Cardiac muscle cell (in vitro differentiated cells and primary cell): Measurements from ENCODE around the gene OBP2B. TPM values are rescaled to one million over a fixed set of nuclear protein-coding genes. Genes with fewer than 3 reads are reported as not detected.
"Not testable (repeated sequence)": the region's sequence is repeated elsewhere in the genome, so short reads cannot be mapped to it uniquely, and the experiment has no call there.

Experiments used
- DNase-seq, 2 donors: peaks; one replicate each; pipeline versions ENCODE4 v3.0.0 to v3.0.0-alpha.2; 2010 to 2017; ENCODE audit warnings: low read depth in 1 of 2, low spot score in 1 of 2
- H3K27ac ChIP-seq: fragments of 200-600 bp; sonication (generic); 2 replicates; pipeline ENCODE4 v1.5.1; 2016
- H3K27me3 ChIP-seq: fragments of 200-600 bp; sonication (generic); 2 replicates; pipeline ENCODE4 v1.6.0; 2016; ENCODE audit warnings: control low read depth
- H3K36me3 ChIP-seq: fragments of 200-600 bp; sonication (generic); 2 replicates; pipeline ENCODE4 v1.5.1; 2016; ENCODE audit warnings: control low read depth
- H3K4me1 ChIP-seq: fragments of 200-600 bp; sonication (generic); 2 replicates; pipeline ENCODE4 v1.8.1; 2017; ENCODE audit warnings: low read depth, mild to moderate bottlenecking, mixed run types
- H3K4me3 ChIP-seq: fragments of 200-600 bp; sonication (generic); 2 replicates; pipeline ENCODE4 v1.5.1; 2016; ENCODE audit warnings: mild to moderate bottlenecking
- H3K9me3 ChIP-seq: fragments of 200-600 bp; sonication (generic); 2 replicates; pipeline ENCODE4 v1.5.1; 2017; ENCODE audit warnings: low read depth, mild to moderate bottlenecking, control low read depth
- CTCF ChIP-seq: IDR thresholded peaks from 2 replicates; pipeline ENCODE4 v1.5.1; 2012; ENCODE audit warnings: low read depth, mild to moderate bottlenecking, low read length
- polyA plus RNA-seq: library from polyadenylated mRNA; unstranded; fragments of >200 nt; fragmentation: Nextera tagmentation; extraction: Ambion mirVana; gene quantifications from 2 replicates; pipeline ENCODE4 v1.2.1, GENCODE V29; 2016
- total RNA-seq: library from RNA; depleted of rRNA; stranded (reverse); fragments of >200 nt; gene quantifications from 2 replicates; pipeline ENCODE4 v1.2.3, GENCODE V29; 2016

OBP2B gene
- total and polyA plus RNA-seq, 2 experiments from 2014 or later: 0.35 TPM; not detected in 1

- Histone ChIP-seq H3K36me3 (no peaks in the 10 kb centered on the region), H3K4me1 (no peaks in the 10 kb centered on the region), H3K27me3 (no peaks in the 10 kb centered on the region), H3K9me3 (no peaks in the 10 kb centered on the region), H3K4me3 (peak overlapping the region; percentile 24), H3K27ac (peak overlapping the region; percentile 79)
- peak; percentile 90 to 94 for DNase-seq
- no peak for TF ChIP-seq CTCF
Measured at GRCh38 chr9:133238272-133238850, 29.3 kb upstream of the OBP2B start.

- DNase-seq: peak in 1 of 2 donors; percentile 59
- Histone ChIP-seq H3K9me3 (no peaks in the 10 kb centered on the region), H3K4me3 (no peak overlapping the region), H3K27me3 (no peaks in the 10 kb centered on the region), H3K27ac (no peak overlapping the region), H3K36me3 (no peaks in the 10 kb centered on the region), H3K4me1 (no peaks in the 10 kb centered on the region)
- TF ChIP-seq CTCF: no peak
Measured at GRCh38 chr9:133237035-133237731, 28.1 kb upstream of the OBP2B start.

GRCh38 chr9:133236291-133237034, 27.4 kb upstream of the OBP2B start:
- H3K27ac ChIP-seq, H3K4me3 ChIP-seq, H3K9me3 ChIP-seq, DNase-seq, H3K27me3 ChIP-seq, H3K36me3 ChIP-seq, H3K4me1 ChIP-seq: not testable (repeated sequence)

- TF ChIP-seq CTCF: no peak
- H3K9me3 ChIP-seq: no peaks in the 10 kb centered on the region
Measured at GRCh38 chr9:133235549-133236222, 26.6 kb upstream of the OBP2B start.

GRCh38 chr9:133234577-133235322, 25.7 kb upstream of the OBP2B start:
- no peaks in the 10 kb centered on the region for H3K27me3 ChIP-seq
- no peaks in the 10 kb centered on the region for H3K36me3 ChIP-seq
- no peaks in the 10 kb centered on the region for H3K9me3 ChIP-seq
- TF ChIP-seq CTCF: no peak
- DNase-seq: no peak
- H3K4me3 ChIP-seq: no peak overlapping the region
- H3K4me1 ChIP-seq: no peaks in the 10 kb centered on the region
- no peak overlapping the region for H3K27ac ChIP-seq

More at GRCh38 chr9:133235549-133236222, 26.6 kb upstream of the OBP2B start:
- no peak overlapping the region for H3K27ac ChIP-seq
- no peak for DNase-seq
- no peak overlapping the region for H3K4me3 ChIP-seq
- H3K4me1 ChIP-seq: no peaks in the 10 kb centered on the region
- H3K36me3 ChIP-seq: no peaks in the 10 kb centered on the region
- no peaks in the 10 kb centered on the region for H3K27me3 ChIP-seq
